H1 (cell line): ENCODE data around the gene GLTP. TPM values are rescaled to one million over a fixed set of nuclear protein-coding genes. Genes with fewer than 3 reads are reported as not detected.

Experiments
- BRCA1 ChIP-seq: IDR thresholded peaks from 2 replicates; pipeline ENCODE4 v1.6.1; 2012; ENCODE audit warnings: low read depth, low read length, improper control_type of control experiment
- CHD1 ChIP-seq: IDR thresholded peaks from 2 replicates; pipeline ENCODE4 v1.6.1; 2012; ENCODE audit warnings: low read depth, low read length, improper control_type of control experiment
- CHD7 ChIP-seq: fragments of 300-600 bp; sonication (generic); IDR thresholded peaks from 2 replicates; pipeline ENCODE4 v1.7.1; 2012; ENCODE audit warnings: low read length, moderate library complexity, mild to moderate bottlenecking, inconsistent platforms; ENCODE audit not compliant: insufficient replicate concordance
- JUN ChIP-seq: IDR thresholded peaks from 2 replicates; pipeline ENCODE4 v1.6.1; 2011; ENCODE audit warnings: low read depth, mild to moderate bottlenecking, improper control_type of control experiment, low read length
- JUND ChIP-seq: IDR thresholded peaks from 2 replicates; pipeline ENCODE4 v1.6.1; 2011; ENCODE audit warnings: mild to moderate bottlenecking, improper control_type of control experiment, low read length
- MAX ChIP-seq: IDR thresholded peaks from 2 replicates; pipeline ENCODE4 v1.6.1; 2012; ENCODE audit warnings: inconsistent platforms
- RNF2 ChIP-seq: fragments of 200-900, 300-1000 bp; sonication (generic); IDR thresholded peaks from 2 replicates; pipeline ENCODE4 v1.7.1; 2016; ENCODE audit warnings: borderline replicate concordance, low read depth, mild to moderate bottlenecking, antibody characterized with exemption, low read length; ENCODE audit not compliant: poor library complexity, severe bottlenecking; ENCODE audit errors: missing control alignments
- TAF1 ChIP-seq: IDR thresholded peaks from 2 replicates; pipeline ENCODE4 v1.6.1; 2011; ENCODE audit warnings: mild to moderate bottlenecking, low read depth, low read length
- TBP ChIP-seq: IDR thresholded peaks from 2 replicates; pipeline ENCODE4 v1.6.1; 2011; ENCODE audit warnings: low read depth, low read length, improper control_type of control experiment
- TEAD4 ChIP-seq: IDR thresholded peaks from 2 replicates; pipeline ENCODE4 v1.6.1; 2012; ENCODE audit warnings: low read depth, low read length, inconsistent platforms, mixed read lengths
- polyA plus RNA-seq, 7 experiments: library from polyadenylated mRNA; depleted of rRNA in 3 of 7; stranded (reverse) in 5 of 7; unstranded in 2 of 7; fragments of >200 nt in 5 of 7; fragments of 200-250 nt in 2 of 7; gene quantifications; 1 replicate in 5 of 7; 2 replicates in 1 of 7; 4 replicates in 1 of 7; pipeline versions ENCODE4 v1.2.1 to v1.2.3, GENCODE V29; 2011 to 2013; ENCODE audit warnings: missing spikeins in 2 of 7, mixed read lengths in 2 of 7
- total RNA-seq: library from RNA; stranded (reverse); fragmentation: NEBNext Ultra II Directional; extraction: Animal tissue kit (Norgen Biotek cat#: 25700); gene quantifications from 2 replicates; pipeline ENCODE4 v1.2.1, GENCODE V29; 2021

The GLTP gene
- total and polyA plus RNA-seq, 2 of the 8 experiments (the other 6 are each of a cell fraction or from before 2014, with no cell fraction given), result 9.8 to 26.1 TPM

GRCh38 chr12:109863847-109864712 is 16.3 kb downstream of the GLTP start (continued):
- TF ChIP-seq CHD7, result no peak
- TF ChIP-seq MAX, result no peak
- TF ChIP-seq TAF1, result no peak
- no peak for TF ChIP-seq JUND
- TF ChIP-seq CHD1, result no peak
- TF ChIP-seq TBP, result no peak
- TF ChIP-seq BRCA1, result no peak
- TF ChIP-seq TEAD4, result no peak
- no peak for TF ChIP-seq RNF2
- no peak for TF ChIP-seq JUN
